K562 (cell line): ENCODE measurements around the gene EPS8L1. TPM values are rescaled to one million over a fixed set of nuclear protein-coding genes. Genes with fewer than 3 reads are reported as not detected.
A peak's percentile ranks its signal among the peaks of the same experiment; 100 is the strongest.

Experiments
- ATAC-seq: fragments of 200-7000 bp; cut with Tn5 transposase; 3 replicates; pipeline ENCODE4 v1.9.1; 2020; ENCODE audit warnings: moderate library complexity
- BruUV-seq: library from RNA; stranded (reverse); fragments of 400-500 nt; replicated peaks from 2 replicates; lab custom pipeline; 2021; lab: Mats Ljungman, UMichigan
- CTCF ChIA-PET: fragments of 300-600 bp; formaldehyde crosslinking; extraction: SDS; loops from one replicate; lab custom pipeline; 2021; ENCODE audit warnings: low intra/inter-chr PET ratio; lab: Yijun Ruan, JAX
- POLR2A ChIA-PET: fragments of 300-600, 350-650 bp; sonication (Branson Sonifier 250); formaldehyde crosslinking; extraction: SDS; loops from one replicate; lab custom pipeline; 2021; ENCODE audit warnings: antibody characterized with exemption, inconsistent platforms; lab: Yijun Ruan, JAX
- DNase-seq, 4 experiments: peaks; one replicate each; pipeline versions ENCODE4 v3.0.0 to v3.0.0-alpha.2; 2011 to 2018; ENCODE audit warnings: low spot score in 3 of 4, mixed read lengths in 3 of 4; ENCODE audit errors: extremely low read depth in 1 of 4
- FAIRE-seq: peaks from 2 replicates; lab custom pipeline; 2011; peaks lifted over from hg19 to GRCh38; lab: Jason Lieb, UNC
- H2AFZ ChIP-seq: 2 replicates; pipeline ENCODE4 v1.6.0; 2011; ENCODE audit warnings: low read depth, low read length, control low read depth, inconsistent platforms
- H3K27ac ChIP-seq: fragments of 200-600 bp; 3 replicates; pipeline ENCODE4 v1.8.0; 2011; ENCODE audit warnings: low read depth, mild to moderate bottlenecking, control low read depth, inconsistent platforms, low read length, moderate library complexity, mixed read lengths; ENCODE audit errors: extremely low read depth
- H3K27me3 ChIP-seq, 2 experiments: fragments of 300-600 bp in 1 of 2; 2 replicates in 1 of 2; 3 replicates in 1 of 2; pipeline versions ENCODE4 v1.6.0 to v1.8.0; 2011; ENCODE audit warnings: inconsistent platforms in 2 of 2, low read length in 2 of 2, mild to moderate bottlenecking in 1 of 2, mixed read lengths in 1 of 2, moderate library complexity in 1 of 2; ENCODE audit not compliant: control insufficient read depth in 2 of 2, insufficient read depth in 2 of 2
- H3K36me3 ChIP-seq: fragments of 300-600 bp; 3 replicates; pipeline ENCODE4 v1.8.0; 2011; ENCODE audit warnings: mild to moderate bottlenecking, low read length, inconsistent platforms; ENCODE audit not compliant: control insufficient read depth, insufficient read depth
- H3K4me1 ChIP-seq, 2 experiments: fragments of 200-600 bp in 1 of 2; replicated peaks in 1 of 2; 2 replicates in 1 of 2; 3 replicates in 1 of 2; pipeline versions ENCODE4 v1.5.1 to v1.8.0; 2011; ENCODE audit warnings: inconsistent platforms in 2 of 2, low read length in 2 of 2, mild to moderate bottlenecking in 1 of 2, mixed read lengths in 1 of 2, moderate library complexity in 1 of 2; ENCODE audit not compliant: control insufficient read depth in 2 of 2, insufficient read depth in 2 of 2
- H3K4me2 ChIP-seq: 2 replicates; pipeline ENCODE4 v1.6.1; 2011; ENCODE audit warnings: low read length, control low read depth, inconsistent platforms, mixed read lengths; ENCODE audit not compliant: insufficient read depth
- H3K4me3 ChIP-seq: fragments of 200-600 bp; sonication (generic), shearing (Covaris generic); 2 replicates; pipeline ENCODE4 v1.5.1; 2016; ENCODE audit warnings: control low read depth, inconsistent platforms
- H3K79me2 ChIP-seq: fragments of 200-600 bp; 3 replicates; pipeline ENCODE4 v1.8.0; 2011; ENCODE audit warnings: low read length, inconsistent platforms; ENCODE audit not compliant: control insufficient read depth, insufficient read depth
- H3K9ac ChIP-seq, 2 experiments: 2 replicates each; pipeline versions ENCODE4 v1.6.0 to v1.6.1; 2011; ENCODE audit warnings: low read depth in 2 of 2, low read length in 2 of 2, control low read depth in 1 of 2, inconsistent platforms in 1 of 2, mild to moderate bottlenecking in 1 of 2, mixed read lengths in 1 of 2; ENCODE audit not compliant: insufficient read depth in 1 of 2
- H3K9me1 ChIP-seq: one replicate; pipeline ENCODE4 v1.6.0; 2011; ENCODE audit warnings: inconsistent platforms, mild to moderate bottlenecking, low read length, moderate library complexity; ENCODE audit not compliant: control insufficient read depth, insufficient read depth
- H3K9me3 ChIP-seq: replicated peaks from 2 replicates; pipeline ENCODE4 v1.5.1; 2011; ENCODE audit warnings: low read depth, low read length, inconsistent platforms; ENCODE audit not compliant: control insufficient read depth, insufficient read depth
- H4K20me1 ChIP-seq: replicated peaks from 2 replicates; pipeline ENCODE4 v1.6.1; 2011; ENCODE audit warnings: low read length, inconsistent platforms, mixed read lengths; ENCODE audit not compliant: control insufficient read depth, insufficient read depth
- CGGBP1 ChIP-seq: fragments of 250-450 bp; sonication (Bioruptor Pico); IDR thresholded peaks from 2 replicates; pipeline ENCODE4 v1.9.0; 2021; ENCODE audit warnings: mild to moderate bottlenecking
- DACH1 ChIP-seq: fragments of 450-650 bp; IDR thresholded peaks from 2 replicates; pipeline ENCODE4 v1.6.1; 2018; ENCODE audit not compliant: partially characterized antibody
- E2F3 ChIP-seq: fragments of 250-450 bp; sonication (Bioruptor Pico); IDR thresholded peaks from 2 replicates; pipeline ENCODE4 v1.4.0; 2020; ENCODE audit warnings: mild to moderate bottlenecking
- FUS ChIP-seq: fragments of 200-400 bp; formaldehyde crosslinking; optimal IDR thresholded peaks from 2 replicates; pipeline ENCODE3; 2017; ENCODE audit warnings: low read depth, low read length
- HDGF ChIP-seq: fragments of 450-650 bp; IDR thresholded peaks from 2 replicates; pipeline ENCODE4 v1.6.1; 2016
- PBX2 ChIP-seq, 2 experiments: IDR thresholded peaks in 1 of 2; conservative IDR thresholded peaks in 1 of 2; 2 replicates each; pipeline ENCODE4 v1.6.1; 2016; ENCODE audit warnings: low read depth in 2 of 2, mild to moderate bottlenecking in 1 of 2, missing compliant biosample characterization in 1 of 2, missing genetic modification characterization in 1 of 2, moderate library complexity in 1 of 2
- PHF20 ChIP-seq: fragments of 450-650 bp; IDR thresholded peaks from 2 replicates; pipeline ENCODE4 v1.6.1; 2018; ENCODE audit not compliant: partially characterized antibody
- POLR2G ChIP-seq: fragments of 200-400 bp; formaldehyde crosslinking; IDR thresholded peaks from 2 replicates; pipeline ENCODE4 v1.6.1; 2017; ENCODE audit warnings: low read depth, mild to moderate bottlenecking, antibody characterized with exemption, low read length, moderate library complexity
- RBBP5 ChIP-seq: fragments of 200-600 bp; sonication (generic); IDR thresholded peaks from 2 replicates; pipeline ENCODE4 v1.6.1; 2012; ENCODE audit warnings: borderline replicate concordance, mild to moderate bottlenecking, low read length, control low read depth, inconsistent platforms; ENCODE audit not compliant: insufficient read depth, poor library complexity, severe bottlenecking
- TAL1 ChIP-seq: fragments of 450-650 bp; IDR thresholded peaks from 2 replicates; pipeline ENCODE4 v1.6.1; 2016; ENCODE audit warnings: mild to moderate bottlenecking
- ZFP1 ChIP-seq: fragments of 450-650 bp; formaldehyde crosslinking; IDR thresholded peaks from 2 replicates; pipeline ENCODE4 v1.4.0; 2020; ENCODE audit warnings: mild to moderate bottlenecking, mixed read lengths
- ZNF24 ChIP-seq: fragments of 450-650 bp; IDR thresholded peaks from 2 replicates; pipeline ENCODE4 v1.6.1; 2016
- WGBS: fragments of 100-300 bp; shearing (Covaris generic); methylation state at CpG from one replicate; pipeline ENCODE4 v1.1.6; 2016; ENCODE audit warnings: low coverage, mixed read lengths; ENCODE audit not compliant: insufficient coverage; ENCODE audit errors: missing lambda C conversion rate; 5-methylcytosine and 5-hydroxymethylcytosine counted together
- in situ Hi-C: fragments of 300-500 bp; cut with MboI; formaldehyde crosslinking; loops from 4 replicates; pipeline ENCODE4 v1.15.0; 2018; ENCODE audit warnings: inconsistent platforms, mixed read lengths
- intact Hi-C: fragments of 100-400 bp; cut with micrococcal nuclease; formaldehyde crosslinking; loops from 2 replicates; pipeline ENCODE4 v1.14.2; 2022
- polyA plus RNA-seq, 8 experiments: library from polyadenylated mRNA; depleted of rRNA in 4 of 8; stranded (reverse) in 5 of 8; unstranded in 3 of 8; fragments of >200 nt; fragmentation: Nextera tagmentation in 2 of 8; fragmentation: Illumina TruSeq in 1 of 8; extraction: Ambion mirVana in 2 of 8; extraction: Trizol in 1 of 8; gene quantifications; 2 replicates each; pipeline versions ENCODE4 v1.2.1 to v1.2.3, GENCODE V29; 2011 to 2014; ENCODE audit warnings: inconsistent platforms in 1 of 8, missing spikeins in 1 of 8
- total RNA-seq, 7 experiments: library from RNA; depleted of rRNA in 6 of 7; stranded (reverse); fragments of >200 nt in 6 of 7; fragmentation: Illumina TruSeq in 2 of 7; extraction: Trizol in 2 of 7; gene quantifications; 2 replicates each; pipeline versions ENCODE4 v1.2.1 to v1.2.3, GENCODE V29; 2011 to 2021; ENCODE audit warnings: low replicate concordance in 1 of 7

The EPS8L1 gene
- total and polyA plus RNA-seq, 9 of the 15 experiments (the other 6 are each of a cell fraction or from before 2014, with no cell fraction given) = 0.35 to 22.1 (median 11.9) TPM

- H3K79me2 ChIP-seq = no peaks in the 10 kb centered on the region
- H3K4me2 ChIP-seq = no peak overlapping the region
- H3K27ac ChIP-seq = no peak overlapping the region
- peaks cover 0 to 61% of the 10 kb centered on the region in 2 experiments; a peak in 3 of 5 replicates for H3K4me1 ChIP-seq
- ChIA-PET CTCF (no interaction called here), POLR2A (interaction anchor here (0.6 to 0.8 kb wide), 3 partner anchors 10 to 652 kb away, joined by 3 to 6 read pairs (median 6); no protein-coding TSS in a partner anchor)
- FAIRE-seq (no peak), ATAC-seq (no peak), DNase-seq (no peak)
- no peaks in the 10 kb centered on the region for H3K9me3 ChIP-seq
- no peaks in the 10 kb centered on the region for H3K27me3 ChIP-seq
- in situ Hi-C loops = no loop called here
- no peaks in the 10 kb centered on the region for H3K9me1 ChIP-seq
- TF ChIP-seq POLR2G (0 out of 2 replicates have a peak, but pooled peaks have one; percentile 29), RBBP5 (no peak)
- H4K20me1 ChIP-seq = peaks cover 4% of the 10 kb centered on the region; the same call in 1 of the 2 replicates
- H3K36me3 ChIP-seq = peaks cover 64% of the 10 kb centered on the region; the same call in 2 of the 3 replicates
- H3K4me3 ChIP-seq = no peak overlapping the region
- no peak overlapping the region for H2AFZ ChIP-seq
- intact Hi-C loops = no loop called here
- BruUV-seq = no TSS peak
- H3K9ac ChIP-seq = no peak overlapping the region
- 99% methylated on average over 10 of the region's 13 CpGs for WGBS
These were observed 14.9 kb downstream of the EPS8L1 start for GRCh38 chr19:55090564-55090963.

- ChIA-PET POLR2A (interaction anchor here (0.6 to 0.8 kb wide), 2 partner anchors 11 to 653 kb away, joined by 6 read pairs; no protein-coding TSS in a partner anchor), CTCF (no interaction called here)
- Histone ChIP-seq H3K27me3 (no peaks in the 10 kb centered on the region), H3K36me3 (peaks cover 70% of the 10 kb centered on the region; the same call in 2 of the 3 replicates), H3K4me1 (peaks cover 0 to 61% of the 10 kb centered on the region in 2 experiments; a peak in 3 of 5 replicates), H3K4me3 (no peak overlapping the region), H3K4me2 (no peak overlapping the region), H3K27ac (no peak overlapping the region), H4K20me1 (peaks cover 4% of the 10 kb centered on the region; the same call in 1 of the 2 replicates), H3K79me2 (no peaks in the 10 kb centered on the region), H3K9me3 (no peaks in the 10 kb centered on the region), H3K9me1 (no peaks in the 10 kb centered on the region), H3K9ac (no peak overlapping the region; a peak in 1 of 4 replicates), H2AFZ (no peak overlapping the region)
- DNase-seq = no peak
- intact Hi-C loops (no loop called here), in situ Hi-C loops (no loop called here)
- BruUV-seq = TSS peak; percentile 77
- 92% methylated on average over 23 of the region's 32 CpGs for WGBS
- no peak for ATAC-seq
- no peak for FAIRE-seq
- no peak for TF ChIP-seq DACH1
- no peak for TF ChIP-seq ZNF24
- no peak for TF ChIP-seq CGGBP1 (CRISPR knock-in tag)
- TF ChIP-seq TAL1 = no peak
- TF ChIP-seq E2F3 (CRISPR knock-in tag) = no peak
- TF ChIP-seq HDGF = no peak
- TF ChIP-seq PHF20 = no peak
- TF ChIP-seq PBX2 (CRISPR knock-in tag; IDR thresholded peaks at IDR 0.05; ENCODE audit: low read depth) = no peak
- TF ChIP-seq PBX2 (tag; conservative IDR thresholded peaks at IDR 0.05; ENCODE audit: low read depth) = no peak
- no peak for TF ChIP-seq ZFP1 (CRISPR knock-in tag)
- TF ChIP-seq FUS = no peak
These were observed 15.6 kb downstream of the EPS8L1 start for GRCh38 chr19:55091126-55091910.
